Endothelial cell of umbilical vein (primary cell): ENCODE data around the gene AMER3. TPM values are rescaled to one million over a fixed set of nuclear protein-coding genes. Genes with fewer than 3 reads are reported as not detected.

Source experiments
- BruUV-seq: library from RNA; stranded (reverse); fragments of 400-500 nt; replicated peaks from 2 replicates; lab custom pipeline; 2021; lab: Mats Ljungman, UMichigan
- CTCF ChIA-PET: fragments of 300-600, 350-600 bp; sonication (Branson Sonifier 250); formaldehyde crosslinking; loops from one replicate; lab custom pipeline; 2021; ENCODE audit warnings: antibody characterized with exemption, inconsistent platforms; lab: Charles Lee
- POLR2A ChIA-PET: fragments of 300-600, 350-600 bp; sonication (Branson Sonifier 250); formaldehyde crosslinking; loops from one replicate; lab custom pipeline; 2021; ENCODE audit warnings: antibody characterized with exemption, inconsistent platforms; lab: Charles Lee
- DNase-seq: peaks from one replicate; pipeline ENCODE4 v3.0.0-alpha.2; 2011; ENCODE audit warnings: low read depth, low spot score
- FAIRE-seq: peaks from 2 replicates; lab custom pipeline; 2011; peaks lifted over from hg19 to GRCh38; lab: Jason Lieb, UNC
- H2AFZ ChIP-seq: 2 replicates; pipeline ENCODE4 v1.6.0; 2012; ENCODE audit warnings: low read depth, low read length, control low read depth, inconsistent platforms
- H3K27ac ChIP-seq: 2 replicates; pipeline ENCODE4 v1.5.1; 2011; ENCODE audit warnings: low read depth, mild to moderate bottlenecking, control low read depth, low read length, moderate library complexity; ENCODE audit not compliant: insufficient read depth
- H3K27me3 ChIP-seq, 2 experiments: 2 replicates each; pipeline versions ENCODE4 v1.6.0 to v1.6.1; 2011; ENCODE audit warnings: low read length in 2 of 2, mixed read lengths in 1 of 2; ENCODE audit not compliant: control insufficient read depth in 2 of 2, insufficient read depth in 2 of 2
- H3K36me3 ChIP-seq, 2 experiments: 2 replicates in 1 of 2; 3 replicates in 1 of 2; pipeline ENCODE4 v1.5.1; 2011; ENCODE audit warnings: low read length in 2 of 2, mild to moderate bottlenecking in 1 of 2, moderate library complexity in 1 of 2; ENCODE audit not compliant: control insufficient read depth in 2 of 2, insufficient read depth in 2 of 2; ENCODE audit errors: extremely low read depth in 1 of 2
- H3K4me1 ChIP-seq: 3 replicates; pipeline ENCODE4 v1.5.1; 2011; ENCODE audit warnings: mild to moderate bottlenecking, low read length; ENCODE audit not compliant: control insufficient read depth, insufficient read depth; ENCODE audit errors: extremely low read depth
- H3K4me2 ChIP-seq: 2 replicates; pipeline ENCODE4 v1.6.1; 2011; ENCODE audit warnings: low read length, control low read depth, mixed read lengths; ENCODE audit not compliant: insufficient read depth
- H3K4me3 ChIP-seq, 3 experiments: fragments of 200-600 bp in 1 of 3; sonication (generic), shearing (Covaris generic) in 1 of 3; replicated peaks in 1 of 3; 2 replicates each; pipeline ENCODE4 v1.5.1; 2011 to 2016; ENCODE audit warnings: control low read depth in 3 of 3, low read length in 3 of 3, mild to moderate bottlenecking in 2 of 3, inconsistent platforms in 1 of 3, low read depth in 1 of 3, moderate library complexity in 1 of 3; ENCODE audit not compliant: insufficient read depth in 1 of 3
- H3K79me2 ChIP-seq: 2 replicates; pipeline ENCODE4 v1.6.0; 2012; ENCODE audit warnings: low read length, inconsistent platforms; ENCODE audit not compliant: control insufficient read depth, insufficient read depth
- H3K9ac ChIP-seq: replicated peaks from 2 replicates; pipeline ENCODE3; 2011; ENCODE audit warnings: low read length, control low read depth; ENCODE audit not compliant: insufficient read depth; ENCODE audit errors: extremely low read depth
- H3K9me1 ChIP-seq: replicated peaks from 3 replicates; pipeline ENCODE4 v1.6.0; 2011; ENCODE audit warnings: mild to moderate bottlenecking, low read length; ENCODE audit not compliant: control insufficient read depth, insufficient read depth; ENCODE audit errors: extremely low read depth
- H3K9me3 ChIP-seq: replicated peaks from 2 replicates; pipeline ENCODE4 v1.5.1; 2012; ENCODE audit warnings: low read length, inconsistent platforms; ENCODE audit not compliant: control insufficient read depth, insufficient read depth
- H4K20me1 ChIP-seq: replicated peaks from 2 replicates; pipeline ENCODE3; 2011; ENCODE audit warnings: mild to moderate bottlenecking, low read length; ENCODE audit not compliant: control insufficient read depth, insufficient read depth; ENCODE audit errors: extremely low read depth
- EZH2 ChIP-seq: IDR thresholded peaks from 2 replicates; pipeline ENCODE4 v1.6.1; 2012; ENCODE audit warnings: borderline replicate concordance, low read depth, mild to moderate bottlenecking, moderate library complexity, low read length, inconsistent platforms; ENCODE audit not compliant: severe bottlenecking
- FOS ChIP-seq: IDR thresholded peaks from 2 replicates; pipeline ENCODE4 v1.6.1; 2011; ENCODE audit warnings: mild to moderate bottlenecking, low read length, moderate library complexity, borderline replicate concordance; ENCODE audit not compliant: insufficient read depth
- GATA2 ChIP-seq: IDR thresholded peaks from 2 replicates; pipeline ENCODE4 v1.7.0; 2011; ENCODE audit warnings: low read depth, mild to moderate bottlenecking, moderate library complexity, mixed read lengths, low read length; ENCODE audit not compliant: insufficient read length, insufficient read depth
- JUN ChIP-seq: IDR thresholded peaks from 2 replicates; pipeline ENCODE4 v1.6.1; 2011; ENCODE audit warnings: borderline replicate concordance, low read depth; ENCODE audit not compliant: insufficient read length, insufficient read depth
- MYC ChIP-seq: IDR thresholded peaks from one replicate; pipeline ENCODE4 v1.6.1; 2011; ENCODE audit warnings: mild to moderate bottlenecking, low read depth, low read length
- dilution Hi-C: fragments of 300-500 bp; cut with MboI; formaldehyde crosslinking; loops from one replicate; pipeline ENCODE4 v1.15.0; 2019; ENCODE audit warnings: low sequenced_read_pairs; ENCODE audit not compliant: extremely low pct_ligation_motif_present
- intact Hi-C: fragments of 100-400 bp; cut with micrococcal nuclease; formaldehyde crosslinking; loops from one replicate; pipeline ENCODE4 v1.10.0; 2022
- polyA plus RNA-seq, 4 experiments: library from polyadenylated mRNA; depleted of rRNA in 3 of 4; stranded (reverse) in 3 of 4; unstranded in 1 of 4; fragments of >200 nt; gene quantifications; 2 replicates each; pipeline versions ENCODE4 v1.2.1 to v1.2.3, GENCODE V29; 2011 to 2012; ENCODE audit warnings: missing spikeins in 1 of 4
- total RNA-seq: library from RNA; stranded (reverse); gene quantifications from 2 replicates; pipeline ENCODE4 v1.2.3, GENCODE V29; 2021
- TF ChIP-seq, protein P1 (sequence below): IDR thresholded peaks from 2 replicates; pipeline ENCODE4 v1.6.1; 2011; ENCODE audit not compliant: insufficient read depth, insufficient read length
- TF ChIP-seq, protein P2 (sequence below), 2 donors: IDR thresholded peaks; 1 replicate in 1 of 2; 2 replicates in 1 of 2; pipeline ENCODE4 v1.5.1; 2011; ENCODE audit warnings: low read length in 2 of 2, mild to moderate bottlenecking in 2 of 2, moderate library complexity in 2 of 2, control low read depth in 1 of 2, inconsistent platforms in 1 of 2, low read depth in 1 of 2; ENCODE audit not compliant: insufficient read depth in 1 of 2; ENCODE audit errors: extremely low read depth in 1 of 2

AMER3 gene
- total and polyA plus RNA-seq, 2 donors (not counting 3 experiments of a cell fraction or from before 2014, with no cell fraction given): not detected

DNA sequence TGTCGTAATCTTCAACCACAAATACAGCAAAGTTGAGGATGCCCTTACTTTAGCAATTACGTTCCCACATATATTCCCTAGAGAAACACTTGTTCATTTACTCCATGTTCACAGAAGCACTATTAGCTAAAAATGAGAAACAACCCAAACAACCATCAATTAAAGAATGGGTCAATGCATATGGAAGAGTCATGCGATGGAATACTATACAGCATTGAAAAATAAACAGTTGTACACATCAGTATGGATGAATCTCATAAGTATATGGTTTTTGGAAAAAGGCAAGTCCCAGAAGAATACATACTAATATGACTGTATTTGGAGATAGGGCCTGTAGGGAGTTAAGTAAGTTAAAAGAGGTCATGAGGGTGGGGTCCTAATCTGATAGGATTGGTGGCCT lies 20.1 kb upstream of the AMER3 start:
- no peaks in the 10 kb centered on the region for H3K36me3 ChIP-seq
- H4K20me1 ChIP-seq: no peaks in the 10 kb centered on the region
- no peak overlapping the region for H3K27ac ChIP-seq
- H3K9me3 ChIP-seq: no peaks in the 10 kb centered on the region
- DNase-seq (no peak), FAIRE-seq (no peak)
- H3K27me3 ChIP-seq: no peaks in the 10 kb centered on the region
- no TSS peak for BruUV-seq
- no peak overlapping the region for H2AFZ ChIP-seq
- intact Hi-C loops: no loop called here
- ChIA-PET POLR2A (no interaction called here), CTCF (no interaction called here)
- H3K4me2 ChIP-seq: no peak overlapping the region
- no peak overlapping the region for H3K9ac ChIP-seq
- H3K4me3 ChIP-seq: no peak overlapping the region
- TF ChIP-seq JUN (no peak), MYC (no peak), EZH2 (no peak), GATA2 (no peak), FOS (no peak)
- TF ChIP-seq, protein P1, sequence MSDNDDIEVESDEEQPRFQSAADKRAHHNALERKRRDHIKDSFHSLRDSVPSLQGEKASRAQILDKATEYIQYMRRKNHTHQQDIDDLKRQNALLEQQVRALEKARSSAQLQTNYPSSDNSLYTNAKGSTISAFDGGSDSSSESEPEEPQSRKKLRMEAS: no peak
- TF ChIP-seq, protein P2, sequence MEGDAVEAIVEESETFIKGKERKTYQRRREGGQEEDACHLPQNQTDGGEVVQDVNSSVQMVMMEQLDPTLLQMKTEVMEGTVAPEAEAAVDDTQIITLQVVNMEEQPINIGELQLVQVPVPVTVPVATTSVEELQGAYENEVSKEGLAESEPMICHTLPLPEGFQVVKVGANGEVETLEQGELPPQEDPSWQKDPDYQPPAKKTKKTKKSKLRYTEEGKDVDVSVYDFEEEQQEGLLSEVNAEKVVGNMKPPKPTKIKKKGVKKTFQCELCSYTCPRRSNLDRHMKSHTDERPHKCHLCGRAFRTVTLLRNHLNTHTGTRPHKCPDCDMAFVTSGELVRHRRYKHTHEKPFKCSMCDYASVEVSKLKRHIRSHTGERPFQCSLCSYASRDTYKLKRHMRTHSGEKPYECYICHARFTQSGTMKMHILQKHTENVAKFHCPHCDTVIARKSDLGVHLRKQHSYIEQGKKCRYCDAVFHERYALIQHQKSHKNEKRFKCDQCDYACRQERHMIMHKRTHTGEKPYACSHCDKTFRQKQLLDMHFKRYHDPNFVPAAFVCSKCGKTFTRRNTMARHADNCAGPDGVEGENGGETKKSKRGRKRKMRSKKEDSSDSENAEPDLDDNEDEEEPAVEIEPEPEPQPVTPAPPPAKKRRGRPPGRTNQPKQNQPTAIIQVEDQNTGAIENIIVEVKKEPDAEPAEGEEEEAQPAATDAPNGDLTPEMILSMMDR (IDR thresholded peaks at IDR 0.05; ENCODE audit: extremely low read depth in 1 of 2, insufficient read depth in 1 of 2, low read depth in 1 of 2, low read length in 2 of 2): no peak
- H3K4me1 ChIP-seq: no peaks in the 10 kb centered on the region
- H3K79me2 ChIP-seq: no peaks in the 10 kb centered on the region
- dilution Hi-C loops: no loop called here
- H3K9me1 ChIP-seq: no peaks in the 10 kb centered on the region
